MCF 10A (cell line): ENCODE data around the gene PPM1F. TPM values are rescaled to one million over a fixed set of nuclear protein-coding genes. Genes with fewer than 3 reads are reported as not detected.

Experiments
- BruUV-seq: library from RNA; stranded (reverse); fragments of 400-500 nt; replicated peaks from 2 replicates; lab custom pipeline; 2021; lab: Mats Ljungman, UMichigan
- CTCF ChIA-PET: fragments of 300-600 bp; sonication (Branson Sonifier 250); formaldehyde crosslinking; extraction: SDS; loops from one replicate; lab custom pipeline; 2021; ENCODE audit warnings: antibody characterized with exemption, inconsistent platforms; lab: Yijun Ruan, JAX
- POLR2A ChIA-PET: fragments of 300-600, 350-650 bp; sonication (Branson Sonifier 250); formaldehyde crosslinking; extraction: SDS; loops from one replicate; lab custom pipeline; 2020; ENCODE audit warnings: antibody characterized with exemption, inconsistent platforms; lab: Yijun Ruan, JAX
- DNase-seq: peaks from one replicate; pipeline ENCODE4 v3.0.0-alpha.2; 2018; ENCODE audit not compliant: unreplicated experiment
- H3K27ac Mint-ChIP-seq: one replicate; pipeline ENCODE4 v1.8.0; 2022; ENCODE audit warnings: mild to moderate bottlenecking, low read depth, mixed read lengths; ENCODE audit not compliant: unreplicated experiment
- H3K27me3 Mint-ChIP-seq: one replicate; pipeline ENCODE4 v1.8.0; 2022; ENCODE audit warnings: mixed read lengths; ENCODE audit not compliant: insufficient read depth, unreplicated experiment
- H3K36me3 Mint-ChIP-seq: one replicate; pipeline ENCODE4 v1.8.0; 2022; ENCODE audit warnings: mild to moderate bottlenecking, moderate library complexity, mixed read lengths; ENCODE audit not compliant: insufficient read depth, unreplicated experiment
- H3K4me1 Mint-ChIP-seq: one replicate; pipeline ENCODE4 v1.8.0; 2022; ENCODE audit warnings: mixed read lengths; ENCODE audit not compliant: insufficient read depth, unreplicated experiment
- H3K4me3 Mint-ChIP-seq: one replicate; pipeline ENCODE4 v1.8.0; 2022; ENCODE audit warnings: mild to moderate bottlenecking, moderate library complexity, mixed read lengths; ENCODE audit not compliant: unreplicated experiment
- H3K9me3 Mint-ChIP-seq: one replicate; pipeline ENCODE4 v1.8.0; 2022; ENCODE audit warnings: mixed read lengths; ENCODE audit not compliant: unreplicated experiment
- CTCF ChIP-seq: fragments of 200-600 bp; IDR thresholded peaks from one replicate; pipeline ENCODE4 v1.8.0; 2022; ENCODE audit warnings: antibody characterized with exemption, mild to moderate bottlenecking; ENCODE audit not compliant: unreplicated experiment
- intact Hi-C: fragments of 100-400 bp; cut with micrococcal nuclease; formaldehyde crosslinking; loops from 2 replicates; pipeline ENCODE4 v1.14.1; 2022
- total RNA-seq: library from RNA; stranded (reverse); gene quantifications from 2 replicates; pipeline ENCODE4 v1.2.3, GENCODE V29; 2022

Gene PPM1F
- total RNA-seq, 1 experiment from 2014 or later: 32.6 TPM

GRCh38 chr22:21996175-21996720 lies 43.6 kb upstream of the PPM1F start:
- no TSS peak for BruUV-seq
- Mint-ChIP-seq H3K4me1 (no peaks in the 10 kb centered on the region), H3K4me3 (no peak overlapping the region), H3K27me3 (peaks cover 40% of the 10 kb centered on the region), H3K9me3 (no peaks in the 10 kb centered on the region), H3K36me3 (no peaks in the 10 kb centered on the region), H3K27ac (no peak overlapping the region)
- no peak for DNase-seq
- no peak for TF ChIP-seq CTCF
- intact Hi-C loops: no loop called here
- CTCF ChIA-PET: interaction anchor here (0.6 to 0.7 kb wide), 2 partner anchors 11 to 24 kb away, joined by 3 to 4 read pairs; no protein-coding TSS in a partner anchor
- POLR2A ChIA-PET: interaction anchor here (0.9 to 1.7 kb wide), 2 partner anchors 11 to 14 kb away, joined by 3 to 5 read pairs; partner anchors contain the start of gene TOP3B

DNA sequence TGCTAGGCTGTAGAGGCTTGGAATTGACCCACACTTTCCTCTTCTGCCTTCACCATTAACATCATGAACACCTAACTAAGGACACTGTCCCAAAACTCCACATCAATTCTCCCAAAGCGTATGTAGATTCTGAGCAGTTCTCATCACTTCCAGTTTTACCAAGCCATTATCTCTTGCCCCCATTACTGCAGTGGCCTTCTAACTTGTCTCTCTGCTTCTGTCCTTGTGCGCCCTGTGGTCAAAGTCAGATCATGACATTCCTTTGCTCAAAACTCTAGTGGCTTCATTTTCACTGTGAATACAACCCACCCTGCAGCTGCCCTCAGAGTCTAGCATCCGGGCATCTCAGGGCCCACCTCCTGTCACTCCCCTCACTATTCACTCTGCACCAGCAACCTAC lies 43.0 kb upstream of the PPM1F start:
- no peak for DNase-seq
- no peak for TF ChIP-seq CTCF
- POLR2A ChIA-PET: interaction anchor here (1.7 kb wide), 1 partner anchor 13 kb away, joined by 5 read pairs; the partner anchor contains the start of gene TOP3B
- intact Hi-C loops: no loop called here
- CTCF ChIA-PET: no interaction called here
- Mint-ChIP-seq H3K27me3 (peaks cover 40% of the 10 kb centered on the region), H3K9me3 (no peaks in the 10 kb centered on the region), H3K27ac (no peak overlapping the region), H3K4me3 (no peak overlapping the region), H3K36me3 (no peaks in the 10 kb centered on the region), H3K4me1 (no peaks in the 10 kb centered on the region)
- BruUV-seq: no TSS peak

- Mint-ChIP-seq H3K27ac (no peak overlapping the region), H3K9me3 (no peaks in the 10 kb centered on the region), H3K4me3 (no peak overlapping the region), H3K4me1 (no peaks in the 10 kb centered on the region), H3K27me3 (peaks cover 40% of the 10 kb centered on the region), H3K36me3 (no peaks in the 10 kb centered on the region)
- ChIA-PET POLR2A (no interaction called here), CTCF (interaction anchor here (2.5 kb wide), 1 partner anchor 22 kb away, joined by 5 read pairs; no protein-coding TSS in a partner anchor)
- TF ChIP-seq CTCF: no peak
- DNase-seq: no peak
- BruUV-seq: no TSS peak
- intact Hi-C loops: no loop called here
These were observed 42.3 kb upstream of the PPM1F start for GRCh38 chr22:21994881-21995444.

DNA sequence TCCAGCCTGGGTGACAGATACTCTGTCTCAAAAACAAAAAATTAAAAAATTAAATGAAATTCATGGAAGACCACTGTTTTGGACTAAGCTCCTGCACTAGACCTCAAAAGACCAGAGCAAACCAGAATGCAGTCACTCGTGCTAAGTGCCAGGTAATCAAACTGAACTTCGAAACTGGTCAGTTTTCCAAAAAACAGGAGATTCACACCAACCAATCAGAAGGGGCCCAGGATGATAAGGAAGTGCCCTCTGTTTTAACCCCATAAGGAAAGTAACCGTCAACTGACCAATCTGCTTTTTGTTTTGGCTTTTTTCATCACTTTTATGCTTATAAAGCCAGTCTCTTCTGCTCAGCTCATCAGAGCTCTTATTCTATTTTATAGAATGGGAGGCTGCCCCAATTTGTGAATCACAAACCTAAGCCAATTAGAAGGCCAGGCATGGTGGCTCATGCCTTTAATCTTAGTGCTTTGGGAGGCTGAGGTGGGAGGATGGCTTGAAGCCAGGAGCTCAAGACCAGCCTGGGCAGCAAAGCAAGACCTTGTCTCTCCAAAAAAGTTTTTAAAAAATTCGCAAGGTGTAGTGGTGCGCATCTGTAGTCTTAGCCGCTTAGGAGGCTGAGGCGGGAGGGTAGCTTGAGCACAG lies 40.1 kb upstream of the PPM1F start:
- no peak for DNase-seq
- Mint-ChIP-seq H3K4me3 (no peak overlapping the region), H3K9me3 (no peaks in the 10 kb centered on the region), H3K27me3 (peaks cover 19% of the 10 kb centered on the region), H3K27ac (no peak overlapping the region), H3K36me3 (no peaks in the 10 kb centered on the region), H3K4me1 (no peaks in the 10 kb centered on the region)
- no TSS peak for BruUV-seq
- TF ChIP-seq CTCF: no peak
- ChIA-PET POLR2A (interaction anchor here (1.1 kb wide), 1 partner anchor 10 kb away, joined by 3 read pairs; the partner anchor contains the start of gene TOP3B), CTCF (interaction anchor here (1.2 to 2.5 kb wide), 2 partner anchors 11 to 20 kb away, joined by 4 to 5 read pairs; partner anchors contain the start of gene TOP3B)
- intact Hi-C loops: no loop called here
